Activated CD4-positive, alpha-beta memory T cell treated with anti-CD3 and anti-CD28 coated beads, Interleukin-2, amount 10 ng/mL, durations not matched to agents 7 days and 5 days (primary cell): ENCODE results near the gene IL1R2. TPM values are rescaled to one million over a fixed set of nuclear protein-coding genes. Genes with fewer than 3 reads are reported as not detected.

Source experiments
- CTCF ChIA-PET: fragments of 350-600 bp; sonication (Branson Sonifier 250); formaldehyde crosslinking; loops from one replicate; lab custom pipeline; 2021; ENCODE audit warnings: antibody characterized with exemption, inconsistent platforms; lab: Charles Lee
- POLR2A ChIA-PET: fragments of 350-600 bp; sonication (Branson Sonifier 250); formaldehyde crosslinking; loops from one replicate; lab custom pipeline; 2021; ENCODE audit warnings: antibody characterized with exemption; lab: Charles Lee
- DNase-seq: peaks from one replicate; pipeline ENCODE4 v3.0.0-alpha.2; 2020
- H3K27ac Mint-ChIP-seq: one replicate; pipeline ENCODE4 v1.8.0; 2021; ENCODE audit warnings: mild to moderate bottlenecking, mixed read lengths
- H3K27me3 Mint-ChIP-seq: one replicate; pipeline ENCODE4 v1.8.0; 2021; ENCODE audit warnings: mixed read lengths
- H3K36me3 Mint-ChIP-seq: one replicate; pipeline ENCODE4 v1.8.0; 2021; ENCODE audit warnings: low read depth, mixed read lengths
- H3K4me1 Mint-ChIP-seq: one replicate; pipeline ENCODE4 v1.8.0; 2021; ENCODE audit warnings: mixed read lengths
- H3K4me3 Mint-ChIP-seq: one replicate; pipeline ENCODE4 v1.8.0; 2021; ENCODE audit warnings: mild to moderate bottlenecking, mixed read lengths
- H3K9me3 Mint-ChIP-seq: one replicate; pipeline ENCODE4 v1.8.0; 2021; ENCODE audit warnings: mixed read lengths
- total RNA-seq, 2 experiments: library from RNA; stranded (reverse); gene quantifications; one replicate each; pipeline ENCODE4 v1.2.3, GENCODE V29; 2021

IL1R2 gene
- total RNA-seq, 2 experiments from 2014 or later = 0.81 to 0.88 TPM

GRCh38 chr2:102044235-102044896, 52.6 kb downstream of the IL1R2 start:
- CTCF ChIA-PET = interaction anchor here (0.6 to 1.4 kb wide), 2 partner anchors 11 to 196 kb away, joined by 4 to 5 read pairs; no protein-coding TSS in a partner anchor
- H3K27me3 Mint-ChIP-seq = peaks cover 32% of the 10 kb centered on the region

GRCh38 chr2:102044967-102045489, 53.3 kb downstream of the IL1R2 start:
- H3K27ac Mint-ChIP-seq = no peak overlapping the region

More at GRCh38 chr2:102044235-102044896, 52.6 kb downstream of the IL1R2 start:
- peaks cover 3% of the 10 kb centered on the region for H3K9me3 Mint-ChIP-seq
- H3K36me3 Mint-ChIP-seq = no peaks in the 10 kb centered on the region
- H3K4me1 Mint-ChIP-seq = peaks cover 5% of the 10 kb centered on the region
- POLR2A ChIA-PET = no interaction called here
- no peak for DNase-seq
- H3K4me3 Mint-ChIP-seq = no peak overlapping the region
- no peak overlapping the region for H3K27ac Mint-ChIP-seq

GRCh38 chr2:102045697-102046096, 53.9 kb downstream of the IL1R2 start:
- Mint-ChIP-seq H3K9me3 (peaks cover 3% of the 10 kb centered on the region), H3K4me1 (peaks cover 5% of the 10 kb centered on the region), H3K27ac (no peak overlapping the region), H3K36me3 (no peaks in the 10 kb centered on the region), H3K27me3 (peaks cover 32% of the 10 kb centered on the region), H3K4me3 (no peak overlapping the region)
- DNase-seq = no peak
- POLR2A ChIA-PET = no interaction called here
- CTCF ChIA-PET = no interaction called here

More at GRCh38 chr2:102044967-102045489, 53.3 kb downstream of the IL1R2 start:
- peaks cover 32% of the 10 kb centered on the region for H3K27me3 Mint-ChIP-seq
- H3K4me3 Mint-ChIP-seq = no peak overlapping the region
- POLR2A ChIA-PET = no interaction called here
- H3K36me3 Mint-ChIP-seq = no peaks in the 10 kb centered on the region
- peaks cover 3% of the 10 kb centered on the region for H3K9me3 Mint-ChIP-seq
- DNase-seq = no peak
- CTCF ChIA-PET = interaction anchor here (0.6 to 1.4 kb wide), 2 partner anchors 12 to 196 kb away, joined by 4 to 5 read pairs; no protein-coding TSS in a partner anchor
- H3K4me1 Mint-ChIP-seq = peaks cover 5% of the 10 kb centered on the region

- no peak for DNase-seq
- Mint-ChIP-seq H3K27me3 (peaks cover 27% of the 10 kb centered on the region), H3K9me3 (peaks cover 3% of the 10 kb centered on the region), H3K27ac (no peak overlapping the region), H3K4me1 (peaks cover 5% of the 10 kb centered on the region), H3K36me3 (no peaks in the 10 kb centered on the region), H3K4me3 (no peak overlapping the region)
- POLR2A ChIA-PET = no interaction called here
- CTCF ChIA-PET = no interaction called here
Observed at GRCh38 chr2:102046135-102046986, 54.6 kb downstream of the IL1R2 start.

- no peak for DNase-seq
- ChIA-PET CTCF (no interaction called here), POLR2A (no interaction called here)
- Mint-ChIP-seq H3K27me3 (peaks cover 20% of the 10 kb centered on the region), H3K4me3 (no peak overlapping the region), H3K27ac (no peak overlapping the region), H3K36me3 (no peaks in the 10 kb centered on the region), H3K4me1 (peaks cover 2% of the 10 kb centered on the region), H3K9me3 (peaks cover 3% of the 10 kb centered on the region)
Observed at GRCh38 chr2:102048465-102048864, 56.7 kb downstream of the IL1R2 start.

GRCh38 chr2:102049756-102050443, 58.1 kb downstream of the IL1R2 start:
- Mint-ChIP-seq H3K4me1 (peaks cover 2% of the 10 kb centered on the region), H3K27me3 (peaks cover 15% of the 10 kb centered on the region), H3K9me3 (peaks cover 3% of the 10 kb centered on the region), H3K27ac (no peak overlapping the region), H3K36me3 (no peaks in the 10 kb centered on the region), H3K4me3 (no peak overlapping the region)
- ChIA-PET CTCF (interaction anchor here (0.5 to 1.0 kb wide), 2 partner anchors 36 to 191 kb away, joined by 3 read pairs; no protein-coding TSS in a partner anchor), POLR2A (interaction anchor here (1.2 to 1.3 kb wide), 2 partner anchors 33 to 83 kb away, joined by 3 read pairs; no protein-coding TSS in a partner anchor)
- no peak for DNase-seq

GRCh38 chr2:102050854-102051391, 59.2 kb downstream of the IL1R2 start:
- Mint-ChIP-seq H3K27me3 (peaks cover 13% of the 10 kb centered on the region), H3K4me1 (peaks cover 6% of the 10 kb centered on the region), H3K36me3 (no peaks in the 10 kb centered on the region), H3K4me3 (no peak overlapping the region), H3K27ac (no peak overlapping the region), H3K9me3 (peaks cover 3% of the 10 kb centered on the region)
- CTCF ChIA-PET = interaction anchor here (1.0 kb wide), 1 partner anchor 190 kb away, joined by 3 read pairs; no protein-coding TSS in a partner anchor
- POLR2A ChIA-PET = interaction anchor here (1.2 to 1.3 kb wide), 2 partner anchors 32 to 82 kb away, joined by 3 read pairs; no protein-coding TSS in a partner anchor
- no peak for DNase-seq

- Mint-ChIP-seq H3K27ac (no peak overlapping the region), H3K36me3 (no peaks in the 10 kb centered on the region), H3K9me3 (peaks cover 3% of the 10 kb centered on the region), H3K4me3 (no peak overlapping the region), H3K4me1 (peaks cover 4% of the 10 kb centered on the region), H3K27me3 (peaks cover 7% of the 10 kb centered on the region)
- ChIA-PET CTCF (no interaction called here), POLR2A (no interaction called here)
- DNase-seq = no peak
Observed at GRCh38 chr2:102051692-102052277, 60.0 kb downstream of the IL1R2 start.

GRCh38 chr2:102052365-102052764, 60.6 kb downstream of the IL1R2 start:
- CTCF ChIA-PET = no interaction called here
- Mint-ChIP-seq H3K36me3 (no peaks in the 10 kb centered on the region), H3K27me3 (peaks cover 3% of the 10 kb centered on the region), H3K27ac (no peak overlapping the region), H3K4me3 (no peak overlapping the region), H3K9me3 (peaks cover 3% of the 10 kb centered on the region), H3K4me1 (peaks cover 4% of the 10 kb centered on the region)
- POLR2A ChIA-PET = no interaction called here
- DNase-seq = no peak

GRCh38 chr2:102053096-102053495, 61.3 kb downstream of the IL1R2 start:
- POLR2A ChIA-PET = no interaction called here
- no peaks in the 10 kb centered on the region for H3K27me3 Mint-ChIP-seq
- no peaks in the 10 kb centered on the region for H3K9me3 Mint-ChIP-seq
- no peak for DNase-seq
- no peak overlapping the region for H3K4me3 Mint-ChIP-seq
- H3K4me1 Mint-ChIP-seq = peaks cover 9% of the 10 kb centered on the region
- H3K36me3 Mint-ChIP-seq = no peaks in the 10 kb centered on the region
- no peak overlapping the region for H3K27ac Mint-ChIP-seq
- CTCF ChIA-PET = interaction anchor here (1.4 kb wide), 1 partner anchor 188 kb away, joined by 4 read pairs; no protein-coding TSS in a partner anchor

- CTCF ChIA-PET = interaction anchor here (1.3 to 1.5 kb wide), 3 partner anchors 35 to 388 kb away, joined by 3 to 4 read pairs (median 3); no protein-coding TSS in a partner anchor
- no peak overlapping the region for H3K27ac Mint-ChIP-seq
- H3K27me3 Mint-ChIP-seq = no peaks in the 10 kb centered on the region
Observed at GRCh38 chr2:102055346-102055990, 63.7 kb downstream of the IL1R2 start.

More at GRCh38 chr2:102055346-102055990, 63.7 kb downstream of the IL1R2 start:
- H3K4me1 Mint-ChIP-seq = peaks cover 9% of the 10 kb centered on the region
- H3K4me3 Mint-ChIP-seq = no peak overlapping the region
- POLR2A ChIA-PET = no interaction called here
- H3K9me3 Mint-ChIP-seq = no peaks in the 10 kb centered on the region
- no peaks in the 10 kb centered on the region for H3K36me3 Mint-ChIP-seq
- no peak for DNase-seq
